Endothelial cell of umbilical vein (primary cell): ENCODE measurements around the gene PTPN23. TPM values are rescaled to one million over a fixed set of nuclear protein-coding genes. Genes with fewer than 3 reads are reported as not detected.

Experiments used
- BruUV-seq: library from RNA; stranded (reverse); fragments of 400-500 nt; replicated peaks from 2 replicates; lab custom pipeline; 2021; lab: Mats Ljungman, UMichigan
- CTCF ChIA-PET: fragments of 300-600, 350-600 bp; sonication (Branson Sonifier 250); formaldehyde crosslinking; loops from one replicate; lab custom pipeline; 2021; ENCODE audit warnings: antibody characterized with exemption, inconsistent platforms; lab: Charles Lee
- POLR2A ChIA-PET: fragments of 300-600, 350-600 bp; sonication (Branson Sonifier 250); formaldehyde crosslinking; loops from one replicate; lab custom pipeline; 2021; ENCODE audit warnings: antibody characterized with exemption, inconsistent platforms; lab: Charles Lee
- DNase-seq: peaks from one replicate; pipeline ENCODE4 v3.0.0-alpha.2; 2011; ENCODE audit warnings: low read depth, low spot score
- FAIRE-seq: peaks from 2 replicates; lab custom pipeline; 2011; peaks lifted over from hg19 to GRCh38; lab: Jason Lieb, UNC
- H2AFZ ChIP-seq: 2 replicates; pipeline ENCODE4 v1.6.0; 2012; ENCODE audit warnings: low read depth, low read length, control low read depth, inconsistent platforms
- H3K27ac ChIP-seq: 2 replicates; pipeline ENCODE4 v1.5.1; 2011; ENCODE audit warnings: low read depth, mild to moderate bottlenecking, control low read depth, low read length, moderate library complexity; ENCODE audit not compliant: insufficient read depth
- H3K27me3 ChIP-seq, 2 experiments: 2 replicates each; pipeline versions ENCODE4 v1.6.0 to v1.6.1; 2011; ENCODE audit warnings: low read length in 2 of 2, mixed read lengths in 1 of 2; ENCODE audit not compliant: control insufficient read depth in 2 of 2, insufficient read depth in 2 of 2
- H3K36me3 ChIP-seq, 2 experiments: 2 replicates in 1 of 2; 3 replicates in 1 of 2; pipeline ENCODE4 v1.5.1; 2011; ENCODE audit warnings: low read length in 2 of 2, mild to moderate bottlenecking in 1 of 2, moderate library complexity in 1 of 2; ENCODE audit not compliant: control insufficient read depth in 2 of 2, insufficient read depth in 2 of 2; ENCODE audit errors: extremely low read depth in 1 of 2
- H3K4me1 ChIP-seq: 3 replicates; pipeline ENCODE4 v1.5.1; 2011; ENCODE audit warnings: mild to moderate bottlenecking, low read length; ENCODE audit not compliant: control insufficient read depth, insufficient read depth; ENCODE audit errors: extremely low read depth
- H3K4me2 ChIP-seq: 2 replicates; pipeline ENCODE4 v1.6.1; 2011; ENCODE audit warnings: low read length, control low read depth, mixed read lengths; ENCODE audit not compliant: insufficient read depth
- H3K4me3 ChIP-seq, 3 experiments: fragments of 200-600 bp in 1 of 3; sonication (generic), shearing (Covaris generic) in 1 of 3; replicated peaks in 1 of 3; 2 replicates each; pipeline ENCODE4 v1.5.1; 2011 to 2016; ENCODE audit warnings: control low read depth in 3 of 3, low read length in 3 of 3, mild to moderate bottlenecking in 2 of 3, inconsistent platforms in 1 of 3, low read depth in 1 of 3, moderate library complexity in 1 of 3; ENCODE audit not compliant: insufficient read depth in 1 of 3
- H3K79me2 ChIP-seq: 2 replicates; pipeline ENCODE4 v1.6.0; 2012; ENCODE audit warnings: low read length, inconsistent platforms; ENCODE audit not compliant: control insufficient read depth, insufficient read depth
- H3K9ac ChIP-seq: replicated peaks from 2 replicates; pipeline ENCODE3; 2011; ENCODE audit warnings: low read length, control low read depth; ENCODE audit not compliant: insufficient read depth; ENCODE audit errors: extremely low read depth
- H3K9me1 ChIP-seq: replicated peaks from 3 replicates; pipeline ENCODE4 v1.6.0; 2011; ENCODE audit warnings: mild to moderate bottlenecking, low read length; ENCODE audit not compliant: control insufficient read depth, insufficient read depth; ENCODE audit errors: extremely low read depth
- H3K9me3 ChIP-seq: replicated peaks from 2 replicates; pipeline ENCODE4 v1.5.1; 2012; ENCODE audit warnings: low read length, inconsistent platforms; ENCODE audit not compliant: control insufficient read depth, insufficient read depth
- H4K20me1 ChIP-seq: replicated peaks from 2 replicates; pipeline ENCODE3; 2011; ENCODE audit warnings: mild to moderate bottlenecking, low read length; ENCODE audit not compliant: control insufficient read depth, insufficient read depth; ENCODE audit errors: extremely low read depth
- EZH2 ChIP-seq: IDR thresholded peaks from 2 replicates; pipeline ENCODE4 v1.6.1; 2012; ENCODE audit warnings: borderline replicate concordance, low read depth, mild to moderate bottlenecking, moderate library complexity, low read length, inconsistent platforms; ENCODE audit not compliant: severe bottlenecking
- MYC ChIP-seq: IDR thresholded peaks from one replicate; pipeline ENCODE4 v1.6.1; 2011; ENCODE audit warnings: mild to moderate bottlenecking, low read depth, low read length
- dilution Hi-C: fragments of 300-500 bp; cut with MboI; formaldehyde crosslinking; loops from one replicate; pipeline ENCODE4 v1.15.0; 2019; ENCODE audit warnings: low sequenced_read_pairs; ENCODE audit not compliant: extremely low pct_ligation_motif_present
- intact Hi-C: fragments of 100-400 bp; cut with micrococcal nuclease; formaldehyde crosslinking; loops from one replicate; pipeline ENCODE4 v1.10.0; 2022
- polyA plus RNA-seq, 4 experiments: library from polyadenylated mRNA; depleted of rRNA in 3 of 4; stranded (reverse) in 3 of 4; unstranded in 1 of 4; fragments of >200 nt; gene quantifications; 2 replicates each; pipeline versions ENCODE4 v1.2.1 to v1.2.3, GENCODE V29; 2011 to 2012; ENCODE audit warnings: missing spikeins in 1 of 4
- total RNA-seq: library from RNA; stranded (reverse); gene quantifications from 2 replicates; pipeline ENCODE4 v1.2.3, GENCODE V29; 2021
- TF ChIP-seq, protein P1 (sequence below), 2 donors: IDR thresholded peaks; 1 replicate in 1 of 2; 2 replicates in 1 of 2; pipeline ENCODE4 v1.5.1; 2011; ENCODE audit warnings: low read length in 2 of 2, mild to moderate bottlenecking in 2 of 2, moderate library complexity in 2 of 2, control low read depth in 1 of 2, inconsistent platforms in 1 of 2, low read depth in 1 of 2; ENCODE audit not compliant: insufficient read depth in 1 of 2; ENCODE audit errors: extremely low read depth in 1 of 2

The PTPN23 gene
- total and polyA plus RNA-seq, 2 donors (not counting 3 experiments of a cell fraction or from before 2014, with no cell fraction given): 8.5 to 63.5 TPM

DNA sequence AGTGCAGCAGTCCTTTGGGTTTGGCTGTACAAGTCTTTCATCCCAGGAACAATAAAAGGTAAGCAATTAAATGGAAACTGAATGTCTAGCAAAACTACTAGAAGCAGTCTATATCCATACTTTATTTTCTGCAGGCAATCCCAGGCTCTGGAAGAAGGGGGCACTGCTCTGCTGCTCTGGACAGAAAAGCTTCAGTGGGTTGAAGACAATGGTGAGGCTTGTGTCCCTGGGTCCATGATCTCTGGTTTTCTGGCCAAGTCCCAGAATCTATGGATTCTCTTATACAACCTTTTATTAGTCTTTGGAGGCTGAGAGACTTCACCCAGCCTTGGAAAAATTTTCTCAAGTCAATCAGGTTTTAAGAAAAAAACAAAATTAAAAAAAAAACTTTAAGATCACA, 59.3 kb downstream of the PTPN23 start:
- POLR2A ChIA-PET: no interaction called here
- peak; percentile 23 for DNase-seq

More for the DNA sequence above, 59.3 kb downstream of the PTPN23 start:
- dilution Hi-C loops (no loop called here), intact Hi-C loops (loop anchor here (1.0 kb wide), 1 partner anchor 36 kb away; no protein-coding TSS in a partner anchor)
- Histone ChIP-seq H3K9ac (no peak overlapping the region), H3K9me1 (no peaks in the 10 kb centered on the region), H3K4me1 (no peaks in the 10 kb centered on the region), H3K27ac (no peak overlapping the region), H4K20me1 (no peaks in the 10 kb centered on the region), H3K9me3 (no peaks in the 10 kb centered on the region), H2AFZ (no peak overlapping the region), H3K36me3 (peaks cover 0 to 2% of the 10 kb centered on the region in 2 experiments), H3K4me2 (no peak overlapping the region), H3K4me3 (no peak overlapping the region), H3K79me2 (no peaks in the 10 kb centered on the region), H3K27me3 (no peaks in the 10 kb centered on the region)
- no TSS peak for BruUV-seq
- CTCF ChIA-PET: interaction anchor here (1.0 to 1.8 kb wide), 3 partner anchors 25 to 84 kb away, joined by 3 to 7 read pairs (median 6); partner anchors contain the start of gene SCAP
- peak; percentile 66 for FAIRE-seq
- no peak for TF ChIP-seq MYC
- TF ChIP-seq, protein P1, sequence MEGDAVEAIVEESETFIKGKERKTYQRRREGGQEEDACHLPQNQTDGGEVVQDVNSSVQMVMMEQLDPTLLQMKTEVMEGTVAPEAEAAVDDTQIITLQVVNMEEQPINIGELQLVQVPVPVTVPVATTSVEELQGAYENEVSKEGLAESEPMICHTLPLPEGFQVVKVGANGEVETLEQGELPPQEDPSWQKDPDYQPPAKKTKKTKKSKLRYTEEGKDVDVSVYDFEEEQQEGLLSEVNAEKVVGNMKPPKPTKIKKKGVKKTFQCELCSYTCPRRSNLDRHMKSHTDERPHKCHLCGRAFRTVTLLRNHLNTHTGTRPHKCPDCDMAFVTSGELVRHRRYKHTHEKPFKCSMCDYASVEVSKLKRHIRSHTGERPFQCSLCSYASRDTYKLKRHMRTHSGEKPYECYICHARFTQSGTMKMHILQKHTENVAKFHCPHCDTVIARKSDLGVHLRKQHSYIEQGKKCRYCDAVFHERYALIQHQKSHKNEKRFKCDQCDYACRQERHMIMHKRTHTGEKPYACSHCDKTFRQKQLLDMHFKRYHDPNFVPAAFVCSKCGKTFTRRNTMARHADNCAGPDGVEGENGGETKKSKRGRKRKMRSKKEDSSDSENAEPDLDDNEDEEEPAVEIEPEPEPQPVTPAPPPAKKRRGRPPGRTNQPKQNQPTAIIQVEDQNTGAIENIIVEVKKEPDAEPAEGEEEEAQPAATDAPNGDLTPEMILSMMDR (IDR thresholded peaks at IDR 0.05; ENCODE audit: extremely low read depth in 1 of 2, insufficient read depth in 1 of 2, low read depth in 1 of 2, low read length in 2 of 2): peak in 1 of 2 donors; percentile 37
- no peak for TF ChIP-seq EZH2
